Muscle layer of duodenum (tissue), 2 donors: ENCODE data around the gene SHISA7.

Experiments used
- H3K27ac ChIP-seq: one replicate; pipeline ENCODE4 v1.7.0; 2013; ENCODE audit warnings: mild to moderate bottlenecking, low read length
- H3K27me3 ChIP-seq: one replicate; pipeline ENCODE4 v1.7.0; 2013; ENCODE audit warnings: low read depth, mild to moderate bottlenecking, control low read depth, low read length
- H3K36me3 ChIP-seq, 2 donors: one replicate each; pipeline ENCODE4 v1.7.0; 2013; ENCODE audit warnings: low read length in 2 of 2, control low read depth in 1 of 2, mild to moderate bottlenecking in 1 of 2; ENCODE audit not compliant: insufficient read depth in 2 of 2, control insufficient read depth in 1 of 2
- H3K4me1 ChIP-seq, 2 donors: one replicate each; pipeline ENCODE4 v1.7.0; 2013; ENCODE audit warnings: low read length in 2 of 2, mild to moderate bottlenecking in 2 of 2, control low read depth in 1 of 2, moderate library complexity in 1 of 2; ENCODE audit not compliant: insufficient read depth in 2 of 2, control insufficient read depth in 1 of 2
- H3K4me3 ChIP-seq, 2 donors: one replicate each; pipeline ENCODE4 v1.7.0; 2013; ENCODE audit warnings: low read length in 2 of 2, low read depth in 1 of 2, mild to moderate bottlenecking in 1 of 2
- H3K9me3 ChIP-seq, 2 donors: one replicate each; pipeline ENCODE4 v1.7.0; 2013; ENCODE audit warnings: low read length in 2 of 2, control low read depth in 1 of 2, mild to moderate bottlenecking in 1 of 2; ENCODE audit not compliant: control insufficient read depth in 1 of 2
- donor health status: healthy.

The SHISA7 gene

GRCh38 chr19:55479451-55480230, 36.5 kb upstream of the SHISA7 start:
- H3K9me3 ChIP-seq = no peaks in the 10 kb centered on the region
- H3K27ac ChIP-seq = no peak overlapping the region
- peaks cover 9 to 28% of the 10 kb centered on the region in 2 donors for H3K4me1 ChIP-seq
- H3K27me3 ChIP-seq = no peaks in the 10 kb centered on the region
- peaks cover 0 to 19% of the 10 kb centered on the region in 2 donors for H3K36me3 ChIP-seq
- no peak overlapping the region for H3K4me3 ChIP-seq

- Histone ChIP-seq H3K27ac (no peak overlapping the region), H3K27me3 (no peaks in the 10 kb centered on the region), H3K4me1 (peaks cover 9 to 22% of the 10 kb centered on the region in 2 donors), H3K36me3 (peaks cover 0 to 19% of the 10 kb centered on the region in 2 donors), H3K4me3 (no peak overlapping the region), H3K9me3 (no peaks in the 10 kb centered on the region)
Measured at GRCh38 chr19:55479045-55479444, 35.9 kb upstream of the SHISA7 start.

DNA sequence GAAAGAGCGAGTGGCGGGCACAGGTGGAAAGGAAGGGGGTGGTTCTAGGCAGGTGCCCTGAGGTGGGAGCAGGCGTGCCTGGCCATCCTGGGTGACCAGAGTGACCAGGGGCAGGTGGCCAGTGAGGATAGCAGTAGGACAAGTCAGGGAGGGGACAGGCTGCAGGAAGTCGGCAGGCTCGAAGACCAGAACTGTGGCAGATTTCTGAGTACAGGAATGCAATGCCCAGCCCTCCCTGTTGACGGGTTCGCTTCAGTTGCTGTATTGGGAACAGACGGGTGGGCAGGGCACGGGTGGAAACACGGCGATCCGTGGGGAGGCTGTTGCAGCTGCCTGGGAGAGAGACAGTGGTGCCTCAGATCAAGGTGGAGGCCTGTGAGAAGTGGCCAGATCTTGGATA, 35.3 kb upstream of the SHISA7 start:
- H3K4me1 ChIP-seq = peaks cover 9 to 16% of the 10 kb centered on the region in 2 donors
- peaks cover 0 to 19% of the 10 kb centered on the region in 2 donors for H3K36me3 ChIP-seq
- H3K27ac ChIP-seq = no peak overlapping the region
- H3K27me3 ChIP-seq = no peaks in the 10 kb centered on the region
- H3K4me3 ChIP-seq = no peak overlapping the region
- no peaks in the 10 kb centered on the region for H3K9me3 ChIP-seq

DNA sequence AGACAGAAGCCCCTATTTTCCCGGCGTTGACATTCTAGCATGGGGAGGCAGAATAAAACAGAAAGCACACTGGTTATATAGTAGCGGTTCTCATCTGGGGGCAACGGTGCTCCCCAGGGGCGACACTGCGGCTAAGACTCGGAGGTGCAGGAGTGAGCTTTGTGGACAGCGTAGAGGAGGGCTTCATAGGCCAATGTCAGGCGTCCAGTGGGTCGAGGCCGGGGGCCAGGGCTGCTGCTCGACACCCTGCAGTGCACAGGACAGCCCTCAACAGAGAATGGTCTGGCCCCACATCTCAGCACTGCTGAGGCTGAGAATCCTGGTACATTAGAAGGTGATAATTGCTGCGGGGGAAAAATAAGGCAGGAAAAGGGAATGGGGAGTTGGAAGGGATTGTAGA, 34.8 kb upstream of the SHISA7 start:
- Histone ChIP-seq H3K4me1 (peaks cover 9 to 16% of the 10 kb centered on the region in 2 donors), H3K36me3 (peaks cover 0 to 15% of the 10 kb centered on the region in 2 donors), H3K4me3 (peak overlapping the region; percentile 16 to 75), H3K27ac (no peak overlapping the region), H3K9me3 (no peaks in the 10 kb centered on the region), H3K27me3 (no peaks in the 10 kb centered on the region)

DNA sequence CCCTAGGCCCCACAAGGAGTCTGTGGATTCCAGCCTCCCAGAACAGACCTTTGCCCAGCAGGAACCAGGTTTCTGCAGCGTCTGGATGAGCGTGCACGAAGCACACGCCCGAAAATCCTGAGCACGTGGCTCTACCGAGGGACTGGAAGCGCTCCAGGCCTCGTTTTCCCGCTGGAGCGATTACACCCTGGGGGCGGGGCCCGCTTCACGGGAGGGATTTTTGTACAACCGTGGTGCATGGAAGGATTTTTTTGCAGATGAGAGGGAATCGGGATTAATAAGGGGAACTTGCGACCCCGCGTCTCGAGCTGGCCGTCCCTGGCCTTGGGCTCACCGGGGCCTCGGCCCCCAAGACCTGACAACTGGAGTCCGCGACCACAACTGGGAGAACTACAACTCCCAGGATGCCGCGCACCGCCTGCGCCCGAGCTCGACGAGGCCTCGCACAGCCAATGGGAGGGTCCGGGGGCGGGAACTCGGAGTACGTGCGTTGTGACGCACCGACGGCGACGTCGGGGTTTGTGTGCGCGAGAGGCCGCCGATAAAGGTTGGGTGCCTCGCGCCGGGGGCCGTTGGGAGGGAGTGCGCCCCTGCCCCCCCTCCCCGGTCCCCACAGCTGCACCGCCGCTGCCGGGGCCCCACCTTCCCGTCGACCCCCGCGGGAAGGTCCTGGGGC, 33.1 kb upstream of the SHISA7 start, which contains the start of gene ZNF628:
Gene ZNF628, plus strand, starts transcription at position 518 of the 676 bp plus-strand sequence. CDS start 3,294 bp downstream, outside the sequence.
- Histone ChIP-seq H3K4me3 (peak within 1 kb of the TSS; percentile 75 to 87), H3K9me3 (no peaks in the 10 kb centered on the region), H3K27me3 (no peaks in the 10 kb centered on the region), H3K27ac (peak within 1 kb of the TSS; percentile 87), H3K4me1 (peaks cover 9 to 16% of the 10 kb centered on the region in 2 donors), H3K36me3 (peaks cover 0 to 6% of the 10 kb centered on the region in 2 donors)

- Histone ChIP-seq H3K27ac (no peak overlapping the region), H3K4me1 (peaks cover 9 to 16% of the 10 kb centered on the region in 2 donors), H3K36me3 (no peaks in the 10 kb centered on the region)
Measured at GRCh38 chr19:55474269-55475265, 31.5 kb upstream of the SHISA7 start.

DNA sequence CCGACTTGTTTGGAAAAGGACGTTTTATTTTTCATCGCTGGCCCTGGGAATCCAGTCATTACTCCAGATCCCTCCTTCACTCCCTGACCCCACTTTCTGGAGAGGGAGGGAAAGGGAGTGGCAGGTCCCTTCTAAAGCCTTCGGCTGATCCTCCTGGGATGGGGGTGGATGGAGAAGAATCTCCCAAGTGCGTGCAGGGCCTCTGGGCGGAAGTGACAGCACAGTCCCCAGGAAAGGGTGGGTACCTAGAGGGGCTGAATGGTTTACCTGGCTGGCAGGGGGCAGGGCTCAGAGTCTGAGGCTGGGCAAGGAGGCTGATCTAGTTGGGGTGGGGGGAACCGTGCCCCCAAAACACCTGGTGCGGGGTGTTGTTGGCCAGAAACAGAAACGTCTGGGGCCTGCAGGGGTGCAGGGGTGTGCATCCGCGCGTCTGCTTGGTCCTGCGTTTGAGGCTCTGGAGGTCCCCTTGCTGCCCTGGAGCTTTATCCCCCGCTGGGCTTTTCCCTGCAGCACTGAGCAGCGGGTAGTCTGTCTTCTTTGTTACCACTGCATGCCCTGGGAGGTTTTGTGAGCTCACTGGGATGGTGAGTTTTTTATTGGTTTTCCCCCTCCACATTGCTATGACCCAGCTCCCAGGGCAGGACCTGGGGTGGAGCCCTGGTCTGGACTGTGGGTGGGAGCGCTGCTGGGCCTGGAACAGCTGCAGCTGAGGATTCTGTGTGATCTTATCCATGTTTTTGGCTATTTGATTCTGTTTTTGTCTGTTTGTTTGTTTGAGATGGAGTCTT, 30.3 kb upstream of the SHISA7 start:
- no peaks in the 10 kb centered on the region for H3K36me3 ChIP-seq
- no peaks in the 10 kb centered on the region for H3K9me3 ChIP-seq
- peaks cover 9 to 16% of the 10 kb centered on the region in 2 donors for H3K4me1 ChIP-seq
- H3K27me3 ChIP-seq = no peaks in the 10 kb centered on the region
- no peak overlapping the region for H3K27ac ChIP-seq
- H3K4me3 ChIP-seq = no peak overlapping the region

More at GRCh38 chr19:55474269-55475265, 31.5 kb upstream of the SHISA7 start:
- H3K9me3 ChIP-seq = no peaks in the 10 kb centered on the region
- H3K4me3 ChIP-seq = no peak overlapping the region
- H3K27me3 ChIP-seq = no peaks in the 10 kb centered on the region

DNA sequence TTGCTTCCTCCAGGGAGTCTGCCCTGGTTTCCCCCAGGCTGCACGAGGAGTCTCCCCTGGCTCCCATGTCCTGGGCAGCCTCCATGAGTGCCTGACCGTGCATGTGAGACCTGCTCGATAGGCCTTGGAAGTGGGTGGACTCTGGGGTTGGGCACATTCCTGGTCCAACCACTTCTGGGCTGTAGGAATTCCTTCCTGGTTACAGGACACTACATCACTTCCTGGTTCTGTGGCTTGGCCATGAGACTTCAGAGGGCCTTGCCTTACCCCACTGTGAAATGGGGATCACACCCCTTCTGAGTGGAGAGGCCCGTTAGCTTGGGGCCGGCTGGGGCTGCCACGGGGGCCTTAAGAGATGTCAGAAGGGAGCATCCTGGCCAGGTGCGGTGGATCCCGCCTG, 29.4 kb upstream of the SHISA7 start:
- Histone ChIP-seq H3K4me1 (peaks cover 6 to 18% of the 10 kb centered on the region in 2 donors), H3K27ac (no peak overlapping the region), H3K4me3 (no peak overlapping the region), H3K9me3 (no peaks in the 10 kb centered on the region), H3K36me3 (no peaks in the 10 kb centered on the region), H3K27me3 (no peaks in the 10 kb centered on the region)

- Histone ChIP-seq H3K9me3 (no peaks in the 10 kb centered on the region), H3K36me3 (no peaks in the 10 kb centered on the region), H3K4me3 (no peak overlapping the region), H3K27me3 (no peaks in the 10 kb centered on the region), H3K4me1 (peaks cover 8 to 14% of the 10 kb centered on the region in 2 donors), H3K27ac (no peak overlapping the region)
Measured at GRCh38 chr19:55471266-55471665, 28.2 kb upstream of the SHISA7 start.

GRCh38 chr19:55468054-55468393, 24.9 kb upstream of the SHISA7 start:
- Histone ChIP-seq H3K27me3 (no peaks in the 10 kb centered on the region), H3K9me3 (no peaks in the 10 kb centered on the region), H3K27ac (no peak overlapping the region), H3K4me1 (peaks cover 4 to 8% of the 10 kb centered on the region in 2 donors), H3K36me3 (no peaks in the 10 kb centered on the region), H3K4me3 (no peak overlapping the region)
